Measurements from ENCODE around the gene TESMIN.

The TESMIN gene, protein sequence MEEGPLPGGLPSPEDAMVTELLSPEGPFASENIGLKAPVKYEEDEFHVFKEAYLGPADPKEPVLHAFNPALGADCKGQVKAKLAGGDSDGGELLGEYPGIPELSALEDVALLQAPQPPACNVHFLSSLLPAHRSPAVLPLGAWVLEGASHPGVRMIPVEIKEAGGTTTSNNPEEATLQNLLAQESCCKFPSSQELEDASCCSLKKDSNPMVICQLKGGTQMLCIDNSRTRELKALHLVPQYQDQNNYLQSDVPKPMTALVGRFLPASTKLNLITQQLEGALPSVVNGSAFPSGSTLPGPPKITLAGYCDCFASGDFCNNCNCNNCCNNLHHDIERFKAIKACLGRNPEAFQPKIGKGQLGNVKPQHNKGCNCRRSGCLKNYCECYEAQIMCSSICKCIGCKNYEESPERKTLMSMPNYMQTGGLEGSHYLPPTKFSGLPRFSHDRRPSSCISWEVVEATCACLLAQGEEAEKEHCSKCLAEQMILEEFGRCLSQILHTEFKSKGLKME

DNA sequence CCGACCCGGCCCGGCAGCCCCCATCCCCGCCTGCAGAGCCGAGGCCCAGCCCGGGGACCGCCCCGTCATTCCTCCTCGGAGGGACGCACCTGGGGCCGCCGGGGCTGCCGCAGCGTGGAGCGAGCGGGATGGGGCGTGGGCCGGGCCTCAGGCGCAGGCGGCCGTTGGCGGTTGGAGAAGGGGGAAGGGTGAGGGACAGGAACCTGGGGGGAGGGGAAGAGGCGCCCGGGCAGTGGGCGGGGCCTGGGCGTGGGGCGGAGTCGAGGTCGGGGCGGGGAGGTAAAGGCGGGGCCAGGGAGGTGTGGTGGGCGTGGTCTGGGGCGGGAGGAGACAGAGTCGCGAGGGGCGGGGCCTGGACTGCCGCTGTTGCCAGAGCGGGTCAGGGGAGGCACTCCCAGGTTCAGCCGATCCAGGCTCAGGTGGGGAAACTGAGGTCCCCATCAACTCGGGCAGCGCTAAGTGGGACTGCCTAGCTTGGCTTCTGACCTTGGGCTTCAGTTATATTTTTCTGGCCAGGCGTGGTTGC, at the start of gene TESMIN:
Gene TESMIN, minus strand, starts transcription at position 190 of the 526 bp plus-strand sequence. CDS start 860 bp downstream, outside the sequence.
- whole genome bisulfite sequencing (ENCODE audit: insufficient coverage, insufficient read length): no CpG with 5 or more reads among the region's 42 CpGs

DNA sequence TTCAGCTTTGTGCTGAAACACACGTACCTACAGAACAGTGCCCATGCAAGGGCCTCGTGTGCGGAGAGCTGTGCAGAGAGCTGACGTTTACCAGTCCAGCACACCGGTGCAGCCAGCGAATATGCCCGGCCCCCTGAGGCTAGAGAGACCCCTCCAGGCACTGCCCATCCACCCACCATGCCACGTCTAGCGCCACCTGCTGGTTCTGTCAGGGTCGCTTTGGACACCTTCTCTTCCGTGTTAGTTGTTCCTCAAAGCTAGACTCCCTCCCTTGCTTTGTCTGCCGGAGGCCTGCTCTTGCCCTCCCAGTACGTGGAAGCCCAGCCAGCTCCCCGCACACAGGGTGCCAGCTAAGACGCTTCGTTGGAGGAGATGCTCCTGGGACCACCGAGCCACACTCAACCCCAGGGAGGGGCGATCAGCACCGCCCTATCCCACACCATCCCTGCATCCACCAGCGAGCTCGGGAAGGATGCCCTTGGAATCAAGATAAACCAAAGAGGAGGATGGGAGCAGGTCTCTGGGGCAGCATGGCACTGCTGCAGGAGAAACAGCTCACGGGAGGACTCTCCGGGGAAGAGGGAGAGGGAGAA, 47.0 kb upstream of the TESMIN start:
- H3K27me3 ChIP-seq (ENCODE audit: control insufficient read depth, insufficient read depth, low read length): no peaks in the 10 kb centered on the region
- no peak overlapping the region for H3K4me3 ChIP-seq (ENCODE audit: low read length)
- DNase-seq (ENCODE audit: low read depth, low spot score): peak; percentile 48
- H3K4me1 ChIP-seq (ENCODE audit: control insufficient read depth, insufficient read depth, low read length): 0 out of 2 replicates have a peak, but pooled peaks cover 1% of the 10 kb centered on the region
- H3K9me3 ChIP-seq (ENCODE audit: control insufficient read depth, insufficient read depth, low read length): no peaks in the 10 kb centered on the region
- H3K27ac ChIP-seq (ENCODE audit: low read length): no peak overlapping the region
- no peaks in the 10 kb centered on the region for H3K36me3 ChIP-seq (ENCODE audit: control insufficient read depth, insufficient read depth, low read length)
- no CpG with 5 or more reads among the region's 23 CpGs for WGBS (ENCODE audit: insufficient coverage, insufficient read length)

More for the DNA sequence above, at the start of gene TESMIN:
- Histone ChIP-seq H3K27ac (ENCODE audit: low read length) (no peak within 1 kb of the TSS), H3K27me3 (ENCODE audit: control insufficient read depth, insufficient read depth, low read length) (no peaks in the 10 kb centered on the region), H3K4me1 (ENCODE audit: control insufficient read depth, insufficient read depth, low read length) (no peaks in the 10 kb centered on the region), H3K4me3 (ENCODE audit: low read length) (peak within 1 kb of the TSS; percentile 51; the same call in 1 of the 2 replicates), H3K36me3 (ENCODE audit: control insufficient read depth, insufficient read depth, low read length) (peaks cover 4% of the 10 kb centered on the region; the same call in 1 of the 2 replicates), H3K9me3 (ENCODE audit: control insufficient read depth, insufficient read depth, low read length) (no peaks in the 10 kb centered on the region)
- peak; percentile 68 for DNase-seq (ENCODE audit: low read depth, low spot score)

DNA sequence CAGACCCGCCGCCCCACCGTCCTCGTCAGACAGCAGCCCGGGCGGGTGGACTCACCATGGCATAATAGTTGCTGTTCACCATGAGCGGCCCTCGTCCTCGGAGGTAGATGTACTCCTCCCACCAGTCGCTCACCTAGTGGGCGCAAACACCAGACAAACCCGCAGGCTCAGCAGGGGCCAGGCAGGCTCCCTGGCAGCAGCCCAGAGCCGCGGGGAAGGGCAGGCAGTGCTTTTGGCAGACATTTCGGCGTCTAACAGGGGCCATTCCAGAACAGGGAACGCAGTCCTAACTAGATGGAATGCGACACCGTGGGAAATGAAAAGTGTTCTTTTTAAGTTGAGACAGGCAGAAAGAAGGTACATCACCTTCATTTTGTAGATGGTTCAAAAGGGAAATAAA, 45.5 kb upstream of the TESMIN start:
- H3K27ac ChIP-seq (ENCODE audit: low read length): no peak overlapping the region
- WGBS (ENCODE audit: insufficient coverage, insufficient read length): no CpG with 5 or more reads among the region's 19 CpGs

DNA sequence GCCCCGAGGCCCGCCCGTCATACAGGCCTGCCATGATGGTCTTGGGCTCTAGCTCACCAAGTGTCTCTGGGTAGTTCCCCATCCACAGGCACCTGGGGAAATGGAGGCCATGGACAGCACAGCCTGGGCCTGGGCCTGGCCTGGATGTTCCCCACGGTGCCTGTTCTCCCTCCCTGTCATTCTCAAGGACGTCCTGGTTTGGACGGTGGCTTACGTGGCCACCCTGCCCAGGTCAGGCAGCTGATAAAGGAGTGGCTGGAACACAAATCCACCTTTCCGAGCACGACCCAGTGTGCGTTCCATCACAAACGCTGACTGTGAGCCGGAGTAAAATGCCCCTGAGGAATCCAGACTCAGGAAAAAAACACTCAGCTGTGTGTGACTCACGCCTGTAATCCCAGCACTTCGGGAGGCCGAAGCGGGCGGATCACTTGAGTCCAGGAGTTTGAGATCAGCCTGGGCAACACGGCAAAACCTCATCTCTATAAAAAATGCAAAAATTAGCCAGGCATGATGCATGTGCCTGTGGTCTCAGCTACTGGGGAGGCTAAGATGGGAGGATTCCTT, 41.2 kb upstream of the TESMIN start:
- Histone ChIP-seq H3K4me1 (ENCODE audit: control insufficient read depth, insufficient read depth, low read length) (no peaks in the 10 kb centered on the region), H3K4me3 (ENCODE audit: low read length) (no peak overlapping the region), H3K27ac (ENCODE audit: low read length) (no peak overlapping the region), H3K9me3 (ENCODE audit: control insufficient read depth, insufficient read depth, low read length) (no peaks in the 10 kb centered on the region), H3K36me3 (ENCODE audit: control insufficient read depth, insufficient read depth, low read length) (0 out of 2 replicates have a peak, but pooled peaks cover 2% of the 10 kb centered on the region), H3K27me3 (ENCODE audit: control insufficient read depth, insufficient read depth, low read length) (no peaks in the 10 kb centered on the region)
- WGBS (ENCODE audit: insufficient coverage, insufficient read length): no CpG with 5 or more reads among the region's 18 CpGs
- no peak for DNase-seq (ENCODE audit: low read depth, low spot score)

More for the DNA sequence above, 45.5 kb upstream of the TESMIN start:
- no peak for DNase-seq (ENCODE audit: low read depth, low spot score)
- 0 out of 2 replicates have a peak, but pooled peaks cover 1% of the 10 kb centered on the region for H3K4me1 ChIP-seq (ENCODE audit: control insufficient read depth, insufficient read depth, low read length)
- H3K9me3 ChIP-seq (ENCODE audit: control insufficient read depth, insufficient read depth, low read length): no peaks in the 10 kb centered on the region
- H3K4me3 ChIP-seq (ENCODE audit: low read length): no peak overlapping the region
- 0 out of 2 replicates have a peak, but pooled peaks cover 2% of the 10 kb centered on the region for H3K36me3 ChIP-seq (ENCODE audit: control insufficient read depth, insufficient read depth, low read length)
- no peaks in the 10 kb centered on the region for H3K27me3 ChIP-seq (ENCODE audit: control insufficient read depth, insufficient read depth, low read length)

DNA sequence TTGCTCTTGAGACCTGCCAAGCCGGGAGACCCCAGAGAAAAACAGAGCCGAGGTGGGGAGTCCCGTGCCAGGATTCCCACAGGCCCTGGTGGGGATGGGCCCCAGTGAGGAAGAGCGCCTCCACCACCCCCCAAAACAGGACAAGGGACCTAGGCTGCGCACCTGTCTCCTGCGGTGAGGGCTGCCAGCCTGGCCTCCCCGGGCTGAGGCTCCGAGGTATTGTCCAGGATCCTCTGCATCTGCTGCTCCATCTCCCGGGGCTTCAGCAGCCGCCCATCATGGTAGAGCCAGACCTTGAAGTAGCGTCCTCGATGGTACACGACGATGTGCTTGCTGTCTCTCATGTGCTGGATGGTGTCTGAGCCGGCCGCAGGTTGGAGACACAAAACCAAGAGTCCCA, 33.3 kb upstream of the TESMIN start:
- Histone ChIP-seq H3K4me3 (ENCODE audit: low read length) (no peak overlapping the region), H3K36me3 (ENCODE audit: control insufficient read depth, insufficient read depth, low read length) (no peaks in the 10 kb centered on the region), H3K9me3 (ENCODE audit: control insufficient read depth, insufficient read depth, low read length) (no peaks in the 10 kb centered on the region), H3K27ac (ENCODE audit: low read length) (no peak overlapping the region), H3K4me1 (ENCODE audit: control insufficient read depth, insufficient read depth, low read length) (no peaks in the 10 kb centered on the region), H3K27me3 (ENCODE audit: control insufficient read depth, insufficient read depth, low read length) (no peaks in the 10 kb centered on the region)
- WGBS (ENCODE audit: insufficient coverage, insufficient read length): no CpG with 5 or more reads among the region's 16 CpGs
- DNase-seq (ENCODE audit: low read depth, low spot score): no peak

DNA sequence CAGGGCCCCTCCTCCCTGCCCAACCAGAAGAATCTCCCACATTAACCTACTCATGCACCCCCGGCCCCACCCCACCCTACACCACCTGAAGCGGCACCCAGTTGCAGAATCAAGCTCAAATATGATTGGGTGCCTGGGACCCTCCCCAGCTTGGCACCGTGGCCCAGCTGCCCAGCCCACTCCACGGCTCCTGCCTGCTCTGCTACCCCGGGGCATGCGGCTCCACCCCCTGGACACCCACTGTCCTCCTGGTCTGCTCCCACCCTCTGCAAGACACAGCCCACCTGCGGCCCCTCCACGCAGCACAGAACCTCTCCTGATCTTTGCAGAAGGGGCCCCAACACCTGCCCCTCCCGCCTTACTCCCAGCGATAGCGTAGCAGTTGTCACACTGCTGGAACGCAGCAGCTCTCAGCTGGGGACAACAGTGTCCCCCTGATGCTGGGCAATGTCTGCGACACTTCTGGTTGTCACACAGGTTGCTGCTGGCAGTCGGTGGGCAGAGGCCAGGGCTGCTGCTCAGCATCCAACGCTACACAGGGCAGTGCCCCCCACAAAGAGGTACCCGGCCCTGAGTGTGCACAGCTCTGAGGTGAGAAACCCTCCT, 32.0 kb upstream of the TESMIN start:
- Histone ChIP-seq H3K27me3 (ENCODE audit: control insufficient read depth, insufficient read depth, low read length) (no peaks in the 10 kb centered on the region), H3K9me3 (ENCODE audit: control insufficient read depth, insufficient read depth, low read length) (no peaks in the 10 kb centered on the region), H3K36me3 (ENCODE audit: control insufficient read depth, insufficient read depth, low read length) (no peaks in the 10 kb centered on the region), H3K4me1 (ENCODE audit: control insufficient read depth, insufficient read depth, low read length) (no peaks in the 10 kb centered on the region), H3K27ac (ENCODE audit: low read length) (no peak overlapping the region), H3K4me3 (ENCODE audit: low read length) (no peak overlapping the region)
- DNase-seq (ENCODE audit: low read depth, low spot score): no peak
- no CpG with 5 or more reads among the region's 16 CpGs for WGBS (ENCODE audit: insufficient coverage, insufficient read length)

DNA sequence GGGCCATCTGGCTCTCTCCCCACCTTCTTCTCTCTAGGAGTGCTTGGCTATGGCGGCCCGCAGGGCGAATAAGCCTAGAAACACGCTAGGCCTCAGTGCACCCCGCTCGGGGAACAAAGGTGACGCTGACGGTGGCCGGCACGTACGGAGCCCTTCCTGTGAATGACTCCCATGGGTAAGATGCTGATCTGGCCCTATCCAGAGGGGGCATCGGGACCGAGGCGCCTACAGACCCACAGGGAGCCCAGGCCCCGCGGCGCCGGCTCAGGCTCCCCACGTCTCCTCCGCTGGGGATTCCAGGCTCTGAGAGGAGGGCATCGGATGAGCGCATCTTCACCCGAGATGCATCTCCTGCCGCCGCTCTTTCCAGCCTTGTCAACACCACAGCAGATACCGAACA, 31.4 kb upstream of the TESMIN start:
- no peaks in the 10 kb centered on the region for H3K4me1 ChIP-seq (ENCODE audit: control insufficient read depth, insufficient read depth, low read length)
- DNase-seq (ENCODE audit: low read depth, low spot score): no peak
- no peak overlapping the region for H3K27ac ChIP-seq (ENCODE audit: low read length)
- no peak overlapping the region for H3K4me3 ChIP-seq (ENCODE audit: low read length)
- H3K36me3 ChIP-seq (ENCODE audit: control insufficient read depth, insufficient read depth, low read length): no peaks in the 10 kb centered on the region
- H3K27me3 ChIP-seq (ENCODE audit: control insufficient read depth, insufficient read depth, low read length): no peaks in the 10 kb centered on the region
- no peaks in the 10 kb centered on the region for H3K9me3 ChIP-seq (ENCODE audit: control insufficient read depth, insufficient read depth, low read length)
- no CpG with 5 or more reads among the region's 26 CpGs for WGBS (ENCODE audit: insufficient coverage, insufficient read length)

DNA sequence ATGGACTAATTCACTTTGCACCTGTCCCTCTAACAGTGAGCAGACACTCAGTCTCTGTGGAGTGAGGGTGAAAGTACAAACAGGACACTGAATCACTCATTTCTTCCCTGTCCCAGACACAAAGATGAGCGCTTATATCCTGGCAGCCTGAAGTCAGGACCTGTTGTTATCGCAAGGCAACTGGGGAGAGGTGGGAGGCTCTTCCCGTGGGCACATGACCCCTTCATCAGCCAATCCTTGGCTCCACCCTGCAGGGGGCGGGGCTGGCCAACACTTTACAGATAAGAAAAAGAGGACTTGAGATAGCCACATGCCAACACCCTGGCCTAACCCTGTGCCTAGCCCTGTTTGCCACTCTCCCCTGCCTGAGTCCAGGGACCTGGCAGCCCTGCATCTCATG, 29.5 kb upstream of the TESMIN start:
- Histone ChIP-seq H3K9me3 (ENCODE audit: control insufficient read depth, insufficient read depth, low read length) (no peaks in the 10 kb centered on the region), H3K27ac (ENCODE audit: low read length) (no peak overlapping the region), H3K4me1 (ENCODE audit: control insufficient read depth, insufficient read depth, low read length) (no peaks in the 10 kb centered on the region), H3K36me3 (ENCODE audit: control insufficient read depth, insufficient read depth, low read length) (no peaks in the 10 kb centered on the region), H3K27me3 (ENCODE audit: control insufficient read depth, insufficient read depth, low read length) (no peaks in the 10 kb centered on the region), H3K4me3 (ENCODE audit: low read length) (no peak overlapping the region)
- WGBS (ENCODE audit: insufficient coverage, insufficient read length): no CpG with 5 or more reads among the region's 4 CpGs
- DNase-seq (ENCODE audit: low read depth, low spot score): peak; percentile 37

DNA sequence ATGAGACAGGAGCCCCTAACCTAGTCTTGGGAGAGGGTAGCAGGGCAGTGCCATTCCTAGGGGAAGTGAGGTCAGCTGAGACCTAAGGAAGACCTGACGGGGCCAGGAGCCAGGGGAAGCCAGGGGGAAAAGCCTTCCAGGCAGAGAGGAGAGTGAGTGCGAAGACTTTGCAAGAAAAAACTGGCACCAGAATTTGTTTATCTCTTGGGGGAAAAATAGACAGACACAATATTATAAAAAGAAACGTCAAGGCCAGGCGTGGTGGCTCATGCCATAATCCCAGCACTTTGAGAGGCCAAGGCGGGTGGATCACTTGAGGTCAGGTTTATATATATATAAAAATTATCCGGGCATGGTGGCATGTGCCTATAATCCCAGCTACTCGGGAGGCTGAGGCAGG, 26.9 kb upstream of the TESMIN start:
- Histone ChIP-seq H3K27ac (ENCODE audit: low read length) (no peak overlapping the region), H3K4me1 (ENCODE audit: control insufficient read depth, insufficient read depth, low read length) (no peaks in the 10 kb centered on the region), H3K4me3 (ENCODE audit: low read length) (no peak overlapping the region), H3K9me3 (ENCODE audit: control insufficient read depth, insufficient read depth, low read length) (no peaks in the 10 kb centered on the region), H3K27me3 (ENCODE audit: control insufficient read depth, insufficient read depth, low read length) (no peaks in the 10 kb centered on the region), H3K36me3 (ENCODE audit: control insufficient read depth, insufficient read depth, low read length) (no peaks in the 10 kb centered on the region)
- DNase-seq (ENCODE audit: low read depth, low spot score): no peak
- WGBS (ENCODE audit: insufficient coverage, insufficient read length): no CpG with 5 or more reads among the region's 7 CpGs

Measured in iPS DF 6.9 (cell line).